Measurements from ENCODE around the gene SLC1A4. TPM values are rescaled to one million over a fixed set of nuclear protein-coding genes. Genes with fewer than 3 reads are reported as not detected.

The SLC1A4 gene
- total and polyA plus RNA-seq, 7 donors, result 3.4 to 50.3 (median 13.9) TPM

DNA sequence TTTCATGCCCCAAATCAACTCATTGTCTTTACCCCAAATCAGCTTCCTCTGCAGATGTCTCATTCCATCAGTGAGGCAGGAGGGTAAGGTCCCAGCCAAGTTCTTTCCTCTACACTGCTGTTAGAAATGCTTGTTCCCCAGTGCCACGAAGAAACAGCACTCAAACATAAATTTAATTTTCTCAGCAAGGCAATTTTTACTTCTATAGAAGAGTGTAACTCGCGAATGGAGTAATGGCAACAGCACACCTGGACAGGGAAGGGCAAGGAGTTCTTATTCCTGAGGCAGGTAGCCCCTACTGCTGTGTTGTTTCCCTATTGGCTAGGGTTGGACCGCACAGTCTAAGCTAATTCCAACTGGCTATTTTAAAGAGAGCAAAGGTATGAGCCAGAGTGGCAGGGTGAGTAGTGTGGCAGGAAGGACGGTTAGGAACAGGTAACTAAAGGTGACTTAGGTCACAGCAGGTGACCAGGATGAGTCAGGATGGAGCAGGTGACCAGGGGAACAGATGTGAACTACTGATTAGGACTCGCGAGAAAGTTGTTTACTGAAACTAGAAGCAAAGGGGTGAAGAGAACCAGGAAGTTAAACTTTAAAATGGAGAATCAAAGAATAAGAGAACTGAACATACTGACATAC, 55.0 kb downstream of the SLC1A4 start:
- H3K36me3 ChIP-seq (ENCODE audit: insufficient read depth in 1 of 2, low read depth in 1 of 2), result peaks cover 3 to 41% of the 10 kb centered on the region in 2 donors
- no peaks in the 10 kb centered on the region for H3K27me3 ChIP-seq (ENCODE audit: insufficient read depth in 3 of 3, low read length in 2 of 3)
- TF ChIP-seq, protein P1, sequence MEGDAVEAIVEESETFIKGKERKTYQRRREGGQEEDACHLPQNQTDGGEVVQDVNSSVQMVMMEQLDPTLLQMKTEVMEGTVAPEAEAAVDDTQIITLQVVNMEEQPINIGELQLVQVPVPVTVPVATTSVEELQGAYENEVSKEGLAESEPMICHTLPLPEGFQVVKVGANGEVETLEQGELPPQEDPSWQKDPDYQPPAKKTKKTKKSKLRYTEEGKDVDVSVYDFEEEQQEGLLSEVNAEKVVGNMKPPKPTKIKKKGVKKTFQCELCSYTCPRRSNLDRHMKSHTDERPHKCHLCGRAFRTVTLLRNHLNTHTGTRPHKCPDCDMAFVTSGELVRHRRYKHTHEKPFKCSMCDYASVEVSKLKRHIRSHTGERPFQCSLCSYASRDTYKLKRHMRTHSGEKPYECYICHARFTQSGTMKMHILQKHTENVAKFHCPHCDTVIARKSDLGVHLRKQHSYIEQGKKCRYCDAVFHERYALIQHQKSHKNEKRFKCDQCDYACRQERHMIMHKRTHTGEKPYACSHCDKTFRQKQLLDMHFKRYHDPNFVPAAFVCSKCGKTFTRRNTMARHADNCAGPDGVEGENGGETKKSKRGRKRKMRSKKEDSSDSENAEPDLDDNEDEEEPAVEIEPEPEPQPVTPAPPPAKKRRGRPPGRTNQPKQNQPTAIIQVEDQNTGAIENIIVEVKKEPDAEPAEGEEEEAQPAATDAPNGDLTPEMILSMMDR (IDR thresholded peaks at IDR 0.05), result no peak
- peaks cover 8% of the 10 kb centered on the region for H3K4me1 ChIP-seq
- intact Hi-C loops (cut with DNase I), result loop anchor here in 1 of 2 donors (5.0 kb wide), 1 partner anchor 37 kb away; no protein-coding TSS in a partner anchor
- DNase-seq (no peak), ATAC-seq (no peak)
- H3K9me3 ChIP-seq, result no peaks in the 10 kb centered on the region
- H3K4me3 ChIP-seq, result no peak overlapping the region
- 84 to 90% (median 88%) methylated on average over 7 of the region's 7 CpGs for WGBS, 3 donors
- H3K27ac ChIP-seq, result no peak overlapping the region

DNA sequence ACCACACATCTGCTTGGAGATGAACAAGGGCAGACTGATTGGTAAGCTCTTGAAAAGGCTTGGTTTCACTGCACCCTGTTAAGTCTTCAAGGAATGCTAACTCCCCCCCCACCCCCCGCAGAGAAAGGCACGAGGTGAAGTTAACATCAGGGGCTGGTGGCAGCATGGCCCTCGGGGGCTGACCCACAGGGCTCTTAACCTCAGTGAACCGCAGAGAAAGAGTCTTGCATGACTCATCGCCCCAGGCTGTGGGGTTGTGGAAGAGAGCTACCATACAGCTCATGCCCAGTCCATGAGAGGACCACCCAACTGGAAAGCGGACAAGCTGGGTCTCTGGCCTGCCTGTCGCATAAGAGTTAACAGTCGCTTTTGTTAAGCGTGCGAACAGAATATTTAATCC, 56.5 kb downstream of the SLC1A4 start:
- DNase-seq (no peak), ATAC-seq (no peak)
- Histone ChIP-seq H3K36me3 (ENCODE audit: insufficient read depth in 1 of 2, low read depth in 1 of 2) (peaks cover 3 to 41% of the 10 kb centered on the region in 2 donors), H3K27me3 (ENCODE audit: insufficient read depth in 3 of 3, low read length in 2 of 3) (no peaks in the 10 kb centered on the region), H3K4me3 (no peak overlapping the region), H3K9me3 (no peaks in the 10 kb centered on the region), H3K4me1 (peaks cover 3% of the 10 kb centered on the region), H3K27ac (no peak overlapping the region)
- intact Hi-C loops (cut with DNase I), result no loop called here
- 72 to 81% (median 72%) methylated on average over 10 of the region's 10 CpGs for WGBS, 3 donors
- TF ChIP-seq, protein P1 (IDR thresholded peaks at IDR 0.05), result no peak

DNA sequence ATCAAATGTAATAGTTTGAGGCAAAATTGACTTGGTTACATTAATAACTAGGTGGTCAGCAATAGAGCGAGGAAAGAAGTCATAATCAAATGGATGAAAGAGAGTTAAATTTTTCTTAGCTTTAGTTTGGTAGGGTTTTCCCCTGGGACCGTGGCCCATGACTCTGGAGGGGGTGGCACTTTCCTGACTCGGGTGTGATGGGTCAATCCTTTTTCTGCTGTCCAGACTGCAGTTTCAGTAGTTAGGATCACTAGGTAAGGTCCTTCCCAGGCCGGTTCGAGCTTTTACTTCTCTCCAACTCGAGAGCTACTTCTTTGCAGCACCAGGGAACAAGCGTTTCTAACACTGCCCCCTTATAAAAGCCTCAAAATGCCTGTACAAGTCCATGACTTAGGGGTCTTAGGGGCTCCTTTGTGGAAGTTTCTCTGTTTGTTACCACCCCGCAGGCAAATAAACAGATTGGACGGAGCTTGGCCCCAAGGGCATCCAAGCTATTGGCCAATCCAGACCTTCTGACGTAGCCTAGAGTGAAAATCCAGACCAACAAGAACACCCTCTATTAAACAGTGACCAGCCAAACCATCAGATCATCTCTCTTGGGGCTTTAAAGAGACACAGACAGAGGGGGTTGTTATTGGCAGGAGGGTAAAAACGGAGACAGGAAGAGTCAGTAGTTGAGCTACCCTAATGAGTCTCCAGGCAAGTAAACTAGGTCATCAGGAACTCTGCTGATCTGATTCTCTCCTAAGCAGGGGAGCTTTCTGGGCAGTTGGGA, 57.6 kb downstream of the SLC1A4 start:
- intact Hi-C loops (cut with DNase I), result no loop called here
- 73 to 85% (median 82%) methylated on average over 11 of the region's 11 CpGs for WGBS, 3 donors

DNA sequence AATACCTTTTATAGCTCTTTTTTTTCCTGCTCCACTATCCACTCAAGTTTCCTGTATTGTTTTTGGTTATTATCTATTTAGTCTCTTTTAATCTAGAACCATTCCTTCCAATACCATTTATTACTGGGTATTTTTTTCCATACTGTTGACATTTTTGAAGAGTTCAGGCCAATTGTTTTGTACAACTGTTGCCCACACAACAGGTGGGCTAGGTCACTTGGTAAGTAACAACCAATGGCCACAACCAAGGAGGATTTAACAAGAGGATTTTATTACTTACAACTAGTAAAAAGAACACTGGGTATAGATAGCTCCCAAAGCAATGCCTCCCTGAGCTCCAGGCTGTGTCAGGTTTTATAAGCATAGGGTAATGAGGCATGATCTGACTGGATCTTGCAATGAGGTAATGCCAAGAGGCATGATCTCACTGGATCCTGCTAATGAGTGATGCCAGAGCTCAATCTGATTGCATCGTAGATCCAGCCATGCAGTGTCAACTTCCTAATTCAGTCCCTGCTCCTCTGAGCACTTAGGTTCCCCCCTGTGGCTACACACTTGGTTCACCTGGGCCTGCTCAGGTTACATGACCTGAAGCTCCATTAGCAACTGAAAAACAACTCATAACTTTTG, 59.9 kb downstream of the SLC1A4 start:
- Histone ChIP-seq H3K27me3 (ENCODE audit: insufficient read depth in 3 of 3, low read length in 2 of 3) (no peaks in the 10 kb centered on the region), H3K4me3 (no peak overlapping the region), H3K4me1 (no peaks in the 10 kb centered on the region), H3K27ac (no peak overlapping the region), H3K9me3 (no peaks in the 10 kb centered on the region), H3K36me3 (ENCODE audit: insufficient read depth in 1 of 2, low read depth in 1 of 2) (peaks cover 0 to 23% of the 10 kb centered on the region in 2 donors)
- ATAC-seq (no peak), DNase-seq (no peak)
- intact Hi-C loops (cut with DNase I), result no loop called here
- WGBS, 3 donors, result 60 to 75% (median 68%) methylated on average over 1 of the region's 1 CpG
- TF ChIP-seq, protein P1 (IDR thresholded peaks at IDR 0.05), result no peak

More for the DNA sequence above, 57.6 kb downstream of the SLC1A4 start:
- DNase-seq (peak in 1 of 2 donors; percentile 73), ATAC-seq (peak; percentile 35 to 80 (median 62))
- peaks cover 0 to 41% of the 10 kb centered on the region in 2 donors for H3K36me3 ChIP-seq (ENCODE audit: insufficient read depth in 1 of 2, low read depth in 1 of 2)
- TF ChIP-seq, protein P1 (IDR thresholded peaks at IDR 0.05), result no peak
- H3K27me3 ChIP-seq (ENCODE audit: insufficient read depth in 3 of 3, low read length in 2 of 3), result no peaks in the 10 kb centered on the region
- H3K4me3 ChIP-seq, result no peak overlapping the region
- H3K9me3 ChIP-seq, result no peaks in the 10 kb centered on the region
- no peaks in the 10 kb centered on the region for H3K4me1 ChIP-seq
- no peak overlapping the region for H3K27ac ChIP-seq
